ENCODE results near the gene RHOF. TPM values are rescaled to one million over a fixed set of nuclear protein-coding genes. Genes with fewer than 3 reads are reported as not detected.

RHOF gene
- total RNA-seq, 1 experiment from 2014 or later = 232 TPM

GRCh38 chr12:121830134-121830533, 36.6 kb upstream of the RHOF start:
- ATAC-seq (no peak), DNase-seq (no peak)
- no TSS peak for BruUV-seq (replicated peaks)
- H3K9me3 ChIP-seq (ENCODE audit: low read length) = no peaks in the 10 kb centered on the region
- TF ChIP-seq EZH2 (IDR thresholded peaks at IDR 0.05; ENCODE audit: low read length, unreplicated experiment) = no peak
- TF ChIP-seq CTCF (conservative IDR thresholded peaks at IDR 0.05; ENCODE audit: low read depth, low read length) = no peak
- TF ChIP-seq EZH2phosphoT487 (IDR thresholded peaks at IDR 0.05; ENCODE audit: borderline replicate concordance, low read length) = no peak
- no peaks in the 10 kb centered on the region for H3K27me3 ChIP-seq (ENCODE audit: low read length)
- no peaks in the 10 kb centered on the region for H4K20me1 ChIP-seq (ENCODE audit: low read length)
- H3K27ac ChIP-seq (ENCODE audit: low read length) = no peak overlapping the region
- H3K9me2 ChIP-seq (replicated peaks; ENCODE audit: low read length) = no peaks in the 10 kb centered on the region
- peaks cover 33% of the 10 kb centered on the region for H3K36me3 ChIP-seq (ENCODE audit: low read depth, low read length)
- no peak overlapping the region for H2AFZ ChIP-seq (ENCODE audit: low read length)
- intact Hi-C loops (cut with micrococcal nuclease) = no loop called here
- no peak overlapping the region for H3K9ac ChIP-seq (ENCODE audit: low read length)
- H3F3A ChIP-seq (ENCODE audit: low read length, unreplicated experiment) = no peaks in the 10 kb centered on the region
- H3K4me3 ChIP-seq (ENCODE audit: low read length) = no peak overlapping the region
- H3K79me2 ChIP-seq (ENCODE audit: low read length) = no peaks in the 10 kb centered on the region
- ChIA-PET CTCF (no interaction called here), POLR2A (ENCODE audit: unreplicated experiment) (no interaction called here)
- H3K4me1 ChIP-seq (ENCODE audit: insufficient read depth, low read length) = no peaks in the 10 kb centered on the region
- H3K4me2 ChIP-seq (ENCODE audit: low read length) = no peak overlapping the region

GRCh38 chr12:121829250-121829918, 35.9 kb upstream of the RHOF start:
- CTCF ChIA-PET = no interaction called here
- POLR2A ChIA-PET (ENCODE audit: unreplicated experiment) = no interaction called here
- intact Hi-C loops (cut with micrococcal nuclease) = no loop called here
- Histone ChIP-seq H3F3A (ENCODE audit: low read length, unreplicated experiment) (no peaks in the 10 kb centered on the region), H3K9ac (ENCODE audit: low read length) (no peak overlapping the region), H3K79me2 (ENCODE audit: low read length) (no peaks in the 10 kb centered on the region), H3K36me3 (ENCODE audit: low read depth, low read length) (peaks cover 33% of the 10 kb centered on the region), H3K4me2 (ENCODE audit: low read length) (no peak overlapping the region), H3K4me3 (ENCODE audit: low read length) (no peak overlapping the region), H3K9me2 (replicated peaks; ENCODE audit: low read length) (no peaks in the 10 kb centered on the region), H3K9me3 (ENCODE audit: low read length) (no peaks in the 10 kb centered on the region), H4K20me1 (ENCODE audit: low read length) (no peaks in the 10 kb centered on the region), H3K4me1 (ENCODE audit: insufficient read depth, low read length) (no peaks in the 10 kb centered on the region), H3K27ac (ENCODE audit: low read length) (no peak overlapping the region), H3K27me3 (ENCODE audit: low read length) (no peaks in the 10 kb centered on the region), H2AFZ (ENCODE audit: low read length) (no peak overlapping the region)
- ATAC-seq = 0 out of 2 replicates have a peak, but pooled peaks have one; percentile 21
- no TSS peak for BruUV-seq (replicated peaks)
- TF ChIP-seq EZH2 (IDR thresholded peaks at IDR 0.05; ENCODE audit: low read length, unreplicated experiment) = no peak
- no peak for DNase-seq

- Histone ChIP-seq H3K27ac (ENCODE audit: low read length) (no peak overlapping the region), H3K79me2 (ENCODE audit: low read length) (no peaks in the 10 kb centered on the region), H3K9me2 (replicated peaks; ENCODE audit: low read length) (no peaks in the 10 kb centered on the region), H3K9ac (ENCODE audit: low read length) (no peak overlapping the region), H4K20me1 (ENCODE audit: low read length) (no peaks in the 10 kb centered on the region), H3K27me3 (ENCODE audit: low read length) (no peaks in the 10 kb centered on the region), H3K36me3 (ENCODE audit: low read depth, low read length) (peaks cover 37% of the 10 kb centered on the region), H3K4me1 (ENCODE audit: insufficient read depth, low read length) (no peaks in the 10 kb centered on the region), H3K4me2 (ENCODE audit: low read length) (no peak overlapping the region), H3F3A (ENCODE audit: low read length, unreplicated experiment) (no peaks in the 10 kb centered on the region), H3K9me3 (ENCODE audit: low read length) (no peaks in the 10 kb centered on the region), H3K4me3 (ENCODE audit: low read length) (no peak overlapping the region), H2AFZ (ENCODE audit: low read length) (no peak overlapping the region)
- no peak for TF ChIP-seq CTCF (conservative IDR thresholded peaks at IDR 0.05; ENCODE audit: low read depth, low read length)
- no peak for TF ChIP-seq EZH2phosphoT487 (IDR thresholded peaks at IDR 0.05; ENCODE audit: borderline replicate concordance, low read length)
- TF ChIP-seq EZH2 (IDR thresholded peaks at IDR 0.05; ENCODE audit: low read length, unreplicated experiment) = no peak
- ChIA-PET POLR2A (ENCODE audit: unreplicated experiment) (no interaction called here), CTCF (no interaction called here)
- no peak for ATAC-seq
- intact Hi-C loops (cut with micrococcal nuclease) = no loop called here
- DNase-seq = no peak
- BruUV-seq (replicated peaks) = no TSS peak
These were observed 35.3 kb upstream of the RHOF start for GRCh38 chr12:121828826-121829225.

Data from PC-3 (cell line).